EL (cell line): Measurements from ENCODE around the gene EFCAB13.
"Not testable (repeated sequence)": the region's sequence is repeated elsewhere in the genome, so short reads cannot be mapped to it uniquely, and the experiment has no call there.

Source experiments
- DNase-seq: peaks from one replicate; pipeline ENCODE4 v3.0.0-alpha.2; 2016

Gene EFCAB13

DNA sequence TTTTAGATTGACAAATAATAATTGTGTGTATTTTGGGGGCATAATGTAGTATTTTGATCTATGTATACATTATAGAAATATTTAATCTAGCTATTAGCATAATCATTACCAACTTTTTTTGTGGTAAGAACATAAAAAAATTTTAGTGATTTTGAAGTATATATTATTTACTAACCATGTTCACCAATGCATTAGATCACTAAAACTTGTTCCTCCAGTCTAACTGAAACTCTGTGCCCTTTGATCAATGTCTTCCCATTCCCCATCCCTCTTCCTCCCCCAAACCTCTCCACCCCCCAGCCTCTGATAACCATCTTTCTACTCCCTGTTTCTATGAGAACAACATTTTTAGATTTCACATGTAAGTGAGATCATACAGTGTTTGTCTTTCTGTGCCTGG, 8.5 kb downstream of the EFCAB13 start:
- DNase-seq: no peak

DNA sequence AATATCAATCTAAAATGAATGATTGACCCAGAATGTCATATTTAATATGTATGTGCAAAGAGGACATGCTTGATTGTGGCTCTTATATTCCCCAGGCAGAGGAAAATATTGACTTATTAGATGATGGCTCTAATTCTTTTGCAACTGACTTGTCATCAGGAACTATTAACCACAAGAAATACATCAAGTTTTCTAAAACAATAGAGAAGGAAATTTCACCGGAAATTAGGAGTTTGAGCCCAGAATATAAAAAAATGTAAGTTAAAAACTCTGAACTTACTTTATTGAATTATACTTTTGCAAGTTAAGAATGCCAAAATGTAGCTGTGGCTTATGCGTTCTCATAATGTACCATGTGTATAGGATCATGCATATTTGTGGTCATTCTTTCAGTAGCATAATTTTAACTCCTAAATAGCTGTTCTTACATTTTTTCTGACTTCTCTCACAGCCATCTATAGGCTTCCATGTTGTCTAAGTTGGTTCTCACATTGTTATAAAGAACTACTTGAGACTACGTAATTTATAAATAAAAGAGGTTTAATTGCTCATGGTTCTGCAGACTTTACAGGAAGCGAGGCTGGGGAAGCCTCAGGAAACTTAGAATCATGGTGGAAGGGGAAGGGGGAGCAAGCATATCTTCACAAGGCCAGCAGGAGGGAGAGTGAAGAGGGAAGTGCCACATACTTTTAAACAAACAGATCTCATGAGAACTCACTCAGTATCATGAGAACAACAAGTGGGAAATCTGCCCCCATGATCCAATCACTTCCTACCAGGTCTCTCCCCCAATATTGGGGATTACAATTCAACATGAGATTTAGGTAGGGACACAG, 11.6 kb downstream of the EFCAB13 start:
- no peak for DNase-seq

DNA sequence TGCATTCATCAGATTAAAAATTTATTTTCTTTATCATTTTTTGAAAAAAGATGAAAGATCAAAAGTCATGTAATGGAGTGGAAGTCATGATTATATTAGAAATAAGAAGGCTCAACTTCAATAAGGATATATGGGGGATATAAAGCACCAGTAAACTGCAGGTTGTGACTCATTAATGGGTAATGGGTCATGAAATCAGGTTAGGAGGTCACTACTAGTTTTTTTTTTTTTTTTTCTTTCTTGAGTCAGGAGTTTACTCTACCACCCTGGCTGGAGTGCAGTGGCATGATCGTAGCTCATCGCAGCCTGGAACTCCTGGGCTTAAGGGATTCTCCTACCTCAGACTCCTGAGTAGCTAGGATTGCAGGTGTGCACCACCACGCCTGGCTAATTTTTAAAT, 14.3 kb downstream of the EFCAB13 start:
- DNase-seq: no peak

DNA sequence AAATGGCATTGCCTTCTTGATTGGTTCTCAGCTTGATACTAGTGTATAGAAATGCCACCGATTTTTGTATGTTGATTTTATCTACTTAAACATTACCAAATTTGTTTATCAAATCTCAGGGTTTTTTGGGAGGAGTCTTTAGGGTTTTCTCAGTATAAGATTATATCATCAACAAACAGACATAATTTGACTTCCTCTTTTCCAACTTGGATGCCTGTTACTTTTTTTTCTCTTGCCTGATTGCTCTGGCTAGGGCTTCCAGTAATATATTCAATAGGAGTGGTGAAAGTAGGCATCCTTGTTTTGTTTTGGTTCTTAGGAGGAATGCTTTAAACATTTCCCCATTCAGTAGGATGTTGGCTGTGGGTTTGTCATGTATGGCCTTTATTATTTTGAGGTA, 29.1 kb downstream of the EFCAB13 start:
- no peak for DNase-seq

DNA sequence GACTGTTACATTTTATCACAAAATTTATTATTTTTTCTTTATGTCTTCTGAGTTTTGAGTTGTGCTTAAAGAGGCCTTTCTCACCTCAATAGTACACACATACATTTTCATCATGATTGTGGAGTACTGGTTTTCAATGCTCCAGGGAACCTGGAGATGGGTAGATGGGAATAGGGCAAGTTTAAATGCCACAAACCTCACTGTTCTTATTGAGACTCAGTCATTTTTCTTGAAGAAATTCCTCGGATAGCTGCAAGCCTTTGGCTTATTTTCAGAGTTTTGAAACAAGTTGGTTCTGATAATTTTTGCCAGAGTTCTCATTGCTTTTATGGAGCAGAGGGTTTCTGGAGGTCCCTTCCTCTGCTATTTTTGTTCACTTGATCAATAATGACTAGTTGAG, 34.9 kb downstream of the EFCAB13 start:
- no peak for DNase-seq

DNA sequence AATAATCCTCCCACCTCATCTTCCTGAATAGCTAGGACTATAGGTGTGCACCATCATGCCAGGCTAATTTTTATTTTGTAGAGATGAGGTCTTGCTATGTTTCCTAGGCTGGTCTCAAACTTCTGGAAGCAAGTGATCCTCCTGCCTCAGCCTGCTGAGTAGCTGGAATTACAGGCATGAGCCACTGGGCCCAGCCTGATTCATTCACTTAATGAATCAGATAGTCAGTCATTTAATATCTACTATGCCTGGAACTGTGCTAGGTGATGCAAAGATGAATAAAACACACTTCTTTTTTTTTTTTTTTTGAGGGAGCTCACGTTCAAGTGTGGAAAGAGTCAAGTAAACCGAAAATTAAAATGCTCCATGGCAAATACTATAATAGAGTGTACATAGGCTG, 39.4 kb downstream of the EFCAB13 start:
- no peak for DNase-seq

DNA sequence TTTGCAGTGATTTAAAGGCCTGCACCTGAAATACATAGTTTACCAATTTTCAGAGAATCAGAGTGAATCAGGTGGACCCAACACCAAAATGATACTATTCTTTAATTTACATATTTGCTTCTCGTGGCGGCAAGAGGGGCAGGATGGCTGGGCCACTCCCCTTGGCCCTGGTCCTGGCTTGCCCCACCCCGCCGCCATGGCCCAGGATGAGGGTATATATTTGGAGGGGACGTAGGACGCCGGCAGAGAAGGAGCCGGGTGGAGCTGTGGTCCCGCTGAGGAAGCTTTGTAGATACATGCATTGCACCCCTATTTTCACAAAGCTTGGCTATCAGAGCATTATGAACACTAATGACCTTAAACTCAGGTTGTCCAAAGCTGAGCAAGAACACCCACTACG, 43.5 kb downstream of the EFCAB13 start:
- DNase-seq: no peak

DNA sequence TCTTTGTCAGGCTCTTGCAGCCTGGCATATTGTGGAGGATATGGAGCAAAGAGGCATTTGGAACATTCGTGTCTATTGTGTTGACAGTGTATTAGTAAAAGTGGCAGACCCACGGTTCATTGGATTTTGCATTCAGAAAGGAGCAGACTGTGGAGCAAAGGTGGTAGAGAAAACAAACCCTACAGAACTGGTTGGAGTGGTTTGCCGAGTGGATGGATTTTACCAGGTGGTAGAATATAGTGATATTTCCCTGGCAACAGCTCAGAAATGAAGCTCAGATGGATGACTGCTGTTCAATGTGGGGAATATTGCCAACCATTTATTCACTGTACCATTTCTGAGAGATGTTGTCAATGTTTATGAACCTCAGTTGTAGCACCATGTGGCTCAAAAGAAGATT, 44.5 kb downstream of the EFCAB13 start:
- DNase-seq: no peak

DNA sequence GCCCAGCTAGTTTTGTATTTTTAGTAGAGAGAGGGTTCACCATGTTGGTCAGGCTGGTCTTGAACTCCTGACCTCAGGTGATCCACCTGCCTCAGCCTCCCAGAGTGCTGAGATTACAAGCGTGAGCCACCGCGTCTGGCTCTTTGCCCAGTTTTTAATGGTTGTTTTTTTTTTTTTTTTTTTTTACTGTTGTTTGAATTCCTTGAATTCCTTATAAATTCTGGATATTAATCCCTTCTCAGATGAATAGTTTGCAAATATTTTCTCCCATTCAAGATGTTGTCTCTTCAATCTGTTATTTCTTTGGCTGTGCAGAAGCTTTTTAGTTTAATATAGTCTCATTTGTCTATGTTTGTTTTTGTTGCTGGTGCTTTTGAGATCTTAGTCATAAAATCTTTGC, 47.1 kb downstream of the EFCAB13 start:
- DNase-seq: peak; percentile 3

DNA sequence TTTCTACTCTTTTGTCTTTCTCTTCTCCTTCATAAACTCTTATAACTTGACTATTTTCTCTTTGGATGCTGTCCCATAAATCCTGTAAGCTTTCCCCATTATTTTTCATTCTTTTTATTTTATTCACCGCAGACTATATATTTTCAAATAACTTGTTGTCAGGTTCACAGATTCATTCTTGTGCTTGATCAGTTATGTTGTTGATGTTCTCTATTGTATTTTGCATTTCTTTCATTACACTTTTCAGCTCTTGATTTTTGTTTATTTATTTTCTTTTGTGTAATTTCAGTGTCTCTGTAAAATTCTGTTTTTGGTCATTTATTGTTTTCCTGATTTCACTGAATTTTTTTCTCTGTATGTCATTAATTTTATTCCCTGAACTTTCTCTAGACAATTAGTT, 49.2 kb downstream of the EFCAB13 start:
- DNase-seq: no peak

DNA sequence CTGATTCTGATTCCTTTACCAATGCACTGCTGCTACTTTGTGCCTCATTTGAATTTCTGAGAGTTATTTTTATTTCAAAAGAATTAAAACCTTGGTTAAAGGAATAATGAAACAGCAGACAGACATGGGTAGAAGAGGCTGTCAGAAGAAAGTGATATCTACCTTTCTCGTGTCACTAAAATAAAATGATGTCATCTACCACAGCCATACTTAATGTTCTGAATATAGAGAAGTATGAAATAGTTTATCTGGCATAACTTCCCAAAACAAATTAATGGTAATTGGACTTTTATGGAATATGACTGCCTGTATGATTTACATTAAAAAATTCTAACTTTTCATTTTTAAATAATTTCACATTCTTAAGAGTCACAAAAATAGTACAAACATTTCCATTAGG, 52.5 kb downstream of the EFCAB13 start:
- no peak for DNase-seq

DNA sequence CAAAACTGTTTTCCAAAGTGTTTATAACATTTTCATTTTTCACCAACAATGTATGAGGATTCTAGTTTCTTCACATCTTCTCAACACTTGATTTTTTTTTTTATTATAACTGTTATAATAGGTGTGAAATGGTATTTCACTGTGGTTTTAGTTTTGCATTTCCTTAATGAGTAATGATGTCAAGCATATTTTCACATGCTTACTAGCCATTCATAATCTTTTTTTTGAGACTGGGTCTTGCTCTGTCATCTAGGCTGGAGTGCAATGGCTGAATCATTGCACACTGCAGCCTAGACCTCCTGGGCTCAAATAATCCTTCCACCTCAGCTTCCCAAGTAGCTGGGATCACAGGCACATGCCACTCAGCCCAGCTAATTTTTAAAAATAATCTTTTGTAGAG, 65.1 kb downstream of the EFCAB13 start:
- no peak for DNase-seq

DNA sequence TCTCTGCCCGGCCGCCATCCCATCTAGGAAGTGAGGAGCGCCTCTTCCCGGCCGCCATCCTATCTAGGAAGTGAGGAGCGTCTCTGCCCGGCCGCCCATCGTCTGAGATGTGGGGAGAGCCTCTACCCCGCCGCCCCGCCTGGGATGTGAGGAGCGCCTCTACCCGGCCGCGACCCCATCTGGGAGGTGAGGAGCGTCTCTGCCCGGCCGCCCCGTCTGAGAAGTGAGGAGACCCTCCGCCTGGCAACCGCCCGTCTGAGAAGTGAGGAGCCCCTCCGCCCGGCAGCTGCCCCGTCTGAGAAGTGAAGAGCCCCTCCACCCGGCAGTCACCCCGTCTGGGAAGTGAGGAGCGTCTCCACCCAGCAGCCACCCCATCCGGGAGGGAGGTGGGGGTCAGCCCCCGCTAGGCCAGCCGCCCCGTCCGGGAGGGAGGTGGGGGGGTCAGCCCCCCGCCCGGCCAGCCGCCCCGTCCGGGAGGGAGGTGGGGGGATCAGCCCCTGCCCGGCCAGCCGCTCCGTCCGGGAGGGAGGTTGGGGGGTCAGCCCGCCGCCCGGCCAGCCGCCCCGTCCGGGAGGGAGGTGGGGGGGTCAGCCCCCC, 73.9 kb downstream of the EFCAB13 start:
- DNase-seq: not testable (repeated sequence)

DNA sequence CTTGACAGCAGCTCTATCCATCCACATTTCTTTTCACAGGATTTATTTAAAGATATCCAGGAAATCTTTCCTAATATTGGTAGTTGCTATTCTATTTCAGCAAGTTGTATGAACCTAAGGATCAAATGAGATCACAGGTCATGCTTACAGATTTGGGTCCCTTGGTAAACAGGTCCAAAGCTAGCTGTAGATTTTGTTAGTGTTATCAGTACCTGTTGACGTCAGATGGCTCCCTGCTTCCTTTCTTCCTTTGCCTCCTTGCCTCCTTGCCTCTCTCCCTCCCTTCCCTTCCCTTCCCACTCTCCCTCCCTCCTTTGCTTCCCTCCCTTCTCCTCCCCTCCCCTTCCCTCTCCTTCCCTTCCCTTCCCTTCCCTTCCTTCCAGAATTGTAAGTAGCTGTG, 76.6 kb downstream of the EFCAB13 start:
- DNase-seq: no peak

DNA sequence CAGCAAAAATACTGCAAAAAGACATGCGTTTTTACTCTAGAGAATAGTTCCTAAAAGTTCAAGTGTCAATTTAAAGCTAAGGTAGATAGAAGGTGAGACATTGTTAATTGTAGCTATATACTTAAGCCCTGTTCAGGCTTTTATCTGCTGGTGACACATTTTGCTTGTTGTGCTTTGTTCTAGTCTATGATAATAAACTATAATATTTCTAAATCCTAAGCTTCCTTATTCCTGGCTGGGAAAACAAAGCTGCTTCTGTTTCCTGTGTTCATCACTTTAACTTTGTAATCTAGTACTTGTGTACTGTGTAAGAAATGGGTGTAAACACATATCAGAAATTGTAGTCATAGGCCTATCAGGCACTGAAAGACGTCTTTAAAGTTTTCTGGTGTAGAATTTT, 77.3 kb downstream of the EFCAB13 start:
- DNase-seq: no peak

DNA sequence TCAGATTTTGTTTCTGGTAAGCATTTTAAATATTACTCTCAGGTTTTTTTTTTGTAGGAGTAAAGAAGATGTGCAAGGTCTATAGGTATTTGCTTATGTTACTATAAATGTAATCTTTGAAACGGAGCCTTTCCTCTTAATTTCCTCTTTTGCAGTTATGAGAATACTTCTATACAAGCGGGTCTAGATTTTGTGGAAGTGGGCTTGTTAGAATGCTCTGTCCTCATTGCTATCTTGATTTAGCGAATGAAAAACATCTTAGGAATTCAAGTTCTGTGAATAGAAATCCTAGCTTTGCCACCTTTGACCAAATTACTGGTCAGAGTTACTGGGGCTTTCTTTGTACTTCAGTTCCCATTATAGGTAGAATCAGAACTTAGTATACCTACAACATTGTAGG, 80.3 kb downstream of the EFCAB13 start:
- no peak for DNase-seq

DNA sequence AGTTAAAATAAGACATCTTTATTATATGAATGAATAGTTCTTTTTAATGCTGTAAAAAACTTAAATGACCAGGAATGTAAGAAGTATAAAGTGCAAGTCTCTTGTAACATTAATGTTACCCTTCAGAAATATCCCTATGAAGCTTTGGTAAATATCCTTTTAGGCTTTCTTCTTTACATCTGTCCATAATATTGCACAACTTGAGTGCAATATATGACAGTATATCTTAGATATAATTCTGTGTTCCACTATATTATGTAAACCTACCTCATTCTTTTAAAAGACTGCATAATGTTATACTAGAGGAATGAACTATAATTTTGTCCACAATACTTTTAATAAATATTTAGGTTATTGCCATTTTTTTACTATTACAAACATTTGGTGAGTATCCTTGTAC, 81.1 kb downstream of the EFCAB13 start:
- no peak for DNase-seq

DNA sequence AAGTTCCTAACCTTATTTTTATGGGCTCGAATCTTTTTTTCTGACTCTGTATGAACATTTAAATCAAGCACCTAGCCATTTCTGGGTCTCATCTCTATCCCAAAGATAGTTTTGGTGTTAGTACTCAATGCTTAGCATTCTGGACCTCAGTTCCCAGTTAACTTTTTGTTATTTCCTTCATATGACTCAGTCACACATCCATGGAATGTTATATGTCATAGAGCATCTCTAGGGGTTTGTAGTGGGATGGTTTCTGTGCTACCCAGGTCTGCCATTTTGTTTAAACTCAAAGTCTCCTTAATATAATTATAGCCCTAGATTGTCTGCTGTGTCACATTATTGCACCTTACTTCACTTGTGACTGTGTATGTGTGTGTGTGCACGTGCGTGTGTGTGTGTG, 90.1 kb downstream of the EFCAB13 start:
- peak; percentile 18 for DNase-seq

DNA sequence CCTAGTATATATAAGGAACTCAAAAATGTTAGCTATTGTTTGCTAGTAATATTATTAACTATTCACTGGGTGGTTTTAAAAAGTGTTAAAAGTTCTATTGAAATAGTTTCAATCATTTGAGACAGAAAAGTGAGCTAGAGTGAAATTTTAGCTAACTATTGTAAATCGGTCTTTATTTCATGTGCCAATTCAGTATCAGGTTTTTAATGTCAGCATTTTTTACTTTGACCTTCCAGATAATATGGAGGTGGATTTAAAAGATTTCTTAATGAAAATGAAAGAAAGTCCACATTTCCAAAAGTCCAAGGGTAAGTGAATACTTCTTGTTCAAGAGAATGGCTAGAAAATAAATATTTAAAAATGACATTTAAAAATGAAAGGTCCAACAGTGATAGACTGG, 90.9 kb downstream of the EFCAB13 start:
- DNase-seq: no peak

DNA sequence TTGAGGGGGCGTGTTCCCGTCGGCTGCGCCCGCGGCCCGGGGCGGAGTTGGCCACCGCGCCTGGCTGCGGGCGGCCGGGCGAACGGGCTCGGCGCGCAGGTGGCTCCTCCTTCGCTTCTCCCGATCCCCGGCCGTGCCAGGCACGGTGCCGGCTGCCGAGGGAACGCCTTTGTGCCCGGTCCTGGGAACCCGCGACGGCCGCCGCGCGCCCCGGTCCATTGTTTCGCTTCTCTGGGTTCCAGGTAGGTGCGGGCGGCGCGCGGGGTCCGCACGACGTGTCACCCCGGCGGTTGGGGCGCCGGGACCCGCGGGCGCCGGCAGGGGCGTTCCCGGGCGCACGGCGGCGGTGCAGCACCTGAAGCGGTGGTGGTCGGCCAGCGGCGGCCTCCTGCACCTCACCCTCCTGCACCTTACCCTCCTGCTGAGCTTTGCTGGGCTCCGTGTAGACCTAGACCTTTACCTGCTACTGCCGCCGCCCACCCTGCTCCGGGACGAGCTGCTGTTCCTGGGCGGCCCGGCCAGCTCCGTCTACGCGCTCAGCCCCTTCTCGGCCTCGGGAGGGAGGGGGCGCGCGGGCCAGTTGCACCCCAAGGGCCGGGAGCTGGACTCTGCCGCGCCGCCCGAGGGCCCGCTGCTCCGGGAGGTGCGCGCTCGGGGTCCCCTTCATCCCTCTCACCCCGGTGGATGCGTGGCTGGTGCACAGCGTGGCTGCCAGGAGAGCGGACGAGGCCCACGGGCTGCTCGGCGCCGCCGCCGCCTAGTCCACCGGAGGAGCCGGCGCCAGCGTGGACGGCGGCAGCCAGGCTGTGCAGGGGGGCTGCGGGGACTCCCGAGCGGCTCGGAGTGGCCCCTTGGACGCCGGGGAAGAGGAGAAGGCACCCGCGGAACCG, 99.9 kb downstream of the EFCAB13 start:
- peak; percentile 14 for DNase-seq

DNA sequence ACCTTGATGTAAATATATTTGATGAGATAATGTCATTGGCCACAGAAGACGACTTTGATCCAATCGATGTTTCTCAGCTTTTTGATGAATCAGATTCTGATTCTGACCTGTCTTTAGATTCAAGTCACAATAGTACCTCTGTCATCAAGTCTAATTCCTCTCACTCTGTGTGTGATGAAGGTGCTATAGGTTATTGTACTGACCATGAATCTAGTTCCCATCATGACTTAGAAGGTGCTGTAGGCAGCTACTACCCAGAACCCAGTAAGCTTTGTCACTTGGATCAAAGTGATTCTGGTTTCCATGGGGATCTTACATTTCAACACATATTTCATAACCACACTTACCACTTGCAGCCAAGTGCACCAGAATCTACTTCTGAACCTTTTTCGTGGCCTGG, 101.5 kb downstream of the EFCAB13 start:
- DNase-seq: not testable (repeated sequence)

DNA sequence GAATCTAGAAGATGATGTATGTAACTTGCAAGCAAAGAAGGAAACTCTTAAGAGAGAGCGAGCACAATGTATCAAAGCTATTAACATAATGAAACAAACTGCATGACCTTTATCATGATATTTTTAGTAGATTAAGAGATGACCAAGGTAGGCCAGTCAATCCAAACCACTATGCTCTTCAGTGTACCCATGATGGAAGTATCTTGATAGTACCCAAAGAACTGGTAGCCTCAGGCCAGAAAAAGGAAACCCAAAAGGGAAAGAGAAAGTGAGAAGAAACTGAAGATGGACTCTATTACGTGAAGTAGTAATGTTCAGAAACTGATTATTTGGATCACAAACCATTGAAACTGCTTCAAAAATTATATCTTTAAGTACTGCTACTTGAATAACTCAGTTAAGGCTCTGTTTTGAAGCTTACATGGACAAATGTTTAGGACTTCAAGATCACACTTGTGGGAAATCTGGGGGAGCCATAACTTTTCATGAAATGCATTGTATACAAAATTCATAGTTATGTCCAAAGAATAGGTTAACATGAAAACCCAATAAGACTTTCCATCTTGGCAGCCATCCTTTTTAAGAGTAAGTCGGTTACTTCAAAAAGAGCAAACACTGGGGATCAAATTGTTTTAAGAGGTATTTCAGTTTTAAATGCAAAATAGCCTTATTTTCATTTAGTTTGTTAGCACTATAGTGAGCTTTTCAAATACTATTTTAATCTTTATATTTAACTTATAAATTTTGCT, 102.3 kb downstream of the EFCAB13 start:
- DNase-seq: not testable (repeated sequence)

DNA sequence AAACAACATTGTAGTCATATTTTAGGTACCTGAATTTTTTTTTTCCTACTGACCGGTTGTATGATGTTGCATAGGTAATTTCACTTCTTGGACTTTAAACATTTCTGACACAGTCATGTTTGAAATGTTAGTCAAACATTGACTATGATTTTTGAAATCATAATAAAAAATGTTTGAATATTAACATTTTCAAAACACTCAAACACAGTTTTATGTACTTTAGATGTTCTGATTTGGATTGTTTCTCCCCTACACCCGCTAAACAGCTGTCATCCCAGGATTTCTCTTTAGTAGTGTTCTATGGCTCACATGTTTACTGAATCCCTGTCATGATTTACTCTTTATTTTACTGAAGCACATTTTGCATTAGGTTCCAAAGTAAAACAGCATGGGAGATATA, 104.2 kb downstream of the EFCAB13 start:
- DNase-seq: no peak
